Cerebellar cortex (tissue), 1 donor: ENCODE measurements around the gene MYOCOS.
"Not testable (repeated sequence)": the region's sequence is repeated elsewhere in the genome, so short reads cannot be mapped to it uniquely, and the experiment has no call there.

Experiments
- DNase-seq: peaks from one replicate; pipeline ENCODE4 v3.0.0-alpha.2; 2015; ENCODE audit warnings: low spot score

The MYOCOS gene

GRCh38 chr1:171625225-171625624 is 3.2 kb downstream of the MYOCOS start:
- no peak for DNase-seq

DNA sequence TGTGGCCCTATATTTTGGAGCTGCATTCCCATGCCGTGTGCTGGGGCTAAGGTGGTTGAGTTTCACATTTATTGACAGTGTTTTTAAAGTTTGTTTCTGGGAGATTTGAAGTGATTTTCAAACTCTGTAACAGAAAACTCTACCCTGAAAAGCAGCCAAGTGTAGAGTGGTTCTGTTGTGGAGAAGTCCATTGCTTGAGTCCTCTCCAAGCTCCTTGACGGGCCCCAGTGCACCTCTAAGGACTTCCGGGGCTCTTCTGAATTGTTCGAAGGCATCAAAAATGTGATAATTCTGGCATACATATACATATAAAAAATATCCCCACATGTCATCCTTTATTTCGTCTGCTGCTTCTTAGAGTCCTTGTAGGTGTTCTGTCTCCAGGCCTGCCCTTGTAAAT is 5.0 kb downstream of the MYOCOS start:
- DNase-seq: no peak

- DNase-seq: no peak
Observed at GRCh38 chr1:171628225-171628624, 6.2 kb downstream of the MYOCOS start.

- DNase-seq: peak; percentile 70
Observed at GRCh38 chr1:171635661-171636060, 13.6 kb downstream of the MYOCOS start.

- DNase-seq: no peak
Observed at GRCh38 chr1:171636141-171636540, 14.1 kb downstream of the MYOCOS start.

DNA sequence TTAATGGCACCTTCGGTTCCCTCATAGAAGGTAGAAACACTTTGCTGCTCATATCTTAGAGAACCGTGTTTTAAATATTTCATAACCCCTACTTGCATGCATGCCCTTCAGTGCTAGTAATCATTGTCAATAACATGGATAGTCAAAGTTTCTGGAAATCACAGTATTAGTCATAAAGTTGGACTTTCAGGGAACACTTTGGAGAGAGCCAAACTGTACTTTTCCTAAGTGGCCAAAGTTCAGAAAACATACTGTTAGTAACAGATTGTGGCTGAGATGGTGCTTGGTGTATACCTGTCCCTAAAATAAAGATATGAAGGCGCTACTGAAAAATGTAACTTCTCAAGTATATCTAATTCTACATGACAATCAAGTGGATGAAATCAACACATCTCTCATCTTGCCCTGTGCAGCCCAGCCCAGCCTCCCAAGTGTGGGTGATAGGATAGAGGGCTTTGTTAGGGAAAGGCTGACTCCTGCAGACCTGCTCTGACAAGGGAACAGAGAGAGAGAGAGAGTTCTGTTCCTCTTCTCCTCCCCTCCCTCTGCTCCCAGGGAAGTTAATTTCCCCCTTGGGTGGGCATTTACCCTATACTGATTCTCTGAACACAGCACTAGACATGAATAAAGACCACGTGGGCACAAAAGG is 16.0 kb downstream of the MYOCOS start:
- no peak for DNase-seq

GRCh38 chr1:171640225-171640624 is 18.2 kb downstream of the MYOCOS start:
- no peak for DNase-seq

GRCh38 chr1:171641076-171641864 is 19.2 kb downstream of the MYOCOS start:
- DNase-seq: no peak

DNA sequence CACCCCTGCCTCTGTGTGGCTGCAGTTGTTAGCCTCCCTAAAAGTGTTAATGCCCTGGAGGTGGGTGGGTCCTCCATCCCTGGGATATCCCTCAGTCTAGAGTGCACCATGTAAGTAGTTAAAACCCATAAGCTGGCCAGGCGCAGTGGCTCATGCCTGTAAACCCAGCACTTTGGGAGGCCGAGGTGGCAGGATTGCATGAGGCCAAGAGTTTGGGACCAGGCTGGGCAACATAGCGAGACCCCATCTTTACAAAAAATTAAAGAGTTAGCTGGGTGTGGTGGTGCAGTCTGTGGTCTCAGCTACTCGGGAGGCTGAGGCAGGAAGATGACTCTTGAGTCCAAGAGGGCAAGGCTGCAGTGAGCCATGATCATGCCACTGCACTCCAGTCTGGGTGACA is 20.2 kb downstream of the MYOCOS start:
- no peak for DNase-seq

GRCh38 chr1:171643156-171643555 is 21.1 kb downstream of the MYOCOS start:
- peak; percentile 90 for DNase-seq

DNA sequence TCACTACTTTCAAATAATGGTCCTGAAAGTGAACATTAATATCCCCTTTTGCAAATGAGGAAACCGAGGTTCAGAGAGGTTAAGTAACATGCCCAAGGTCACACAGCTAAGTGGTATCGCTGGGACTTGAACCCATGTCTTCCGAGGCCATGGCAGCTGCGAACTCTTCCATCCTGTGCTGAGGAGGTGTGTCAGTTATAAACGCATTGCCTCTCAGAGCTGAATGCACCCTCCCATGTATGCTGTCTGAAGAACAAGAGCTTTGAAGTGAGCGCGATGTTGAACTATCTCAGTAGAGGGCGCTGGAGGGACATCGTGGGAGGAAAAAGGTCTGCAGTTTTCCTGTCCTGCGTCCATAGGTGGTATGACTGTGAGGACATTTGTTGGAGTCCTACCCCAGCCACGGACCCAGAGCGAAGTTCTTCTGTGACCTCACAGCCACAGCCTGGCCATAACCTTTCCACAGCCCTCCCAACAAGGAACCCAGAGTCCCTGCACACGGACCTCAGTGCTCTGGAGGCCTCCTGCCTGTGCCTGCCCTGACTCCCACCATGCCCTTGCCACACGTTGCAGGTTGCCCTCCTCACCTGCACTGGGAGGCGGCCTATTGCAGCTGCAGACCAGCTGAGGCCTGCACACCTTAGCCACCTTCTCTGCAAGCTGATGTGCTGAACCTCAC is 22.9 kb downstream of the MYOCOS start:
- DNase-seq: peak; percentile 95

DNA sequence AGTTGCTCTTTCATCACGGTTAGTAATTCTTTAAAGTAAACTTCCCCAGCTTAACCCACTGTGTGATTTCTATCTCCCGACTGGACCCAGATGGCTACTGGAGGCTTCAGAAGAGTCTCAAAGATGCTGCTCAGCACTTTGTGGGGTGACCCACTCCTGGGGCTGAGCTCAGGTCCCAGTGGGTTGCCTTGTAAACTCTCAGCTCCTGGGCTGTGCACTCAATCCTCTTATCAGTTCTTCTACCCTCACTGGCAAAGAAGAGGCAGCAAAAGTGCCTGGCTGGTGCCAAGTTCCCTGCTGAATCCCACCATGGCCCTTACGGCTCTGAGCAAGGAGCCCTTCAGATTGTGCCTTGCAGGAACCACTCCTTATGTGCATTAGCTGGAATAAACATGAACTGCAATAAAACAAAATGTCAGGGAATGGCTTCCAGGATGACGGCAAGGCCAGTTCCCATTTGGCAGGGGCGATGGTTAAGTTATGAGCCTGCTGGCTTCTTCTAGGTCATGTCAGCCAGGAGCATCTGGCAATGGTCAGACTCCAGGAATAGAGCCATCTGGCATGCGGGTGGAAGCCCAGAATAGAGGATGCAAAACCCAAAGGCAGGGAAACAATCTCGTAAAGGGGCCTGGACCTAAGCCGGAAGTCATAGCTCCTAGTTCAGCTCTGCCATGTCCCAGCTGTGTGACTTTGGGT is 23.7 kb downstream of the MYOCOS start:
- peak; percentile 99 for DNase-seq

DNA sequence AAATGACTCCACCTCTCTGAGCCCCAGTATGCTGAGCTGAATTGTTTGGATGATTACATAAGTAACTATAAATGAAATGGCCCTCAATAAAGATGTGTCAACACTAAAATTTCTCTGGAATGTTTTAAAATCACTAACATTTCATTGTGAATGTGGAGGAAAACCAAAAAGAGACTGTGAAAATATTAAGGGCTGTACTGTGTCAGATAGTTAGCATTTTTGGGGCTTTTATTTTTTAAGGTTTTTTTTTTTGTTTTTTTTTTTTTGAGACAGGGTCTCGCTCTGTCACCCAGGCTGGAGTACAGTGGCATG is 24.2 kb downstream of the MYOCOS start:
- DNase-seq: no peak

DNA sequence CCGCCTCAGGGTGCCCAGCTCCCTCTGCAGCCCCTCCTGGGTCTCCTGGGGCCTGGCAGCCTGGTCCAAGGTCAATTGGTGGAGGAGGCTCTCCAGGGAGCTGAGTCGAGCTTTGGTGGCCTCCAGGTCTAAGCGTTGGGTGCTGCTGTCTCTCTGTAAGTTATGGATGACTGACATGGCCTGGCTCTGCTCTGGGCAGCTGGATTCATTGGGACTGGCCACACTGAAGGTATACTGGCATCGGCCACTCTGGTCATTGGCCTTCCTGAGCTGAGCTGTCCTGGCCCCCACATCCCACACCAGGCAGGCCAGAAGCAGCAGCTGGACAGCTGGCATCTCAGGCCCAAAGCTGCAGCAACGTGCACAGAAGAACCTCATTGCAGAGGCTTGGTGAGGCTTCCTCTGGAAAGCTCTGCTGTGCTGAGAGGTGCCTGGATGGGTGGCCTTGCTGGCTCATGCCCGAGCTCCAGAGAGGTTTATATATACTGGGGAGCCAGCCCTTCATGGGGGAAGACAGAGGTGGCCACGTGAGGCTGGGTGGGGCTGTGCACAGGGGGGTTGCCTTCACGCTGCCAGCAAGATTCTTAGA is 30.3 kb downstream of the MYOCOS start, which contains the start of gene MYOC:
Gene MYOC (minus strand): TSS at position 455 of the 589 bp plus-strand sequence. CDS start 77 bp downstream, at position 378.
- no peak for DNase-seq

DNA sequence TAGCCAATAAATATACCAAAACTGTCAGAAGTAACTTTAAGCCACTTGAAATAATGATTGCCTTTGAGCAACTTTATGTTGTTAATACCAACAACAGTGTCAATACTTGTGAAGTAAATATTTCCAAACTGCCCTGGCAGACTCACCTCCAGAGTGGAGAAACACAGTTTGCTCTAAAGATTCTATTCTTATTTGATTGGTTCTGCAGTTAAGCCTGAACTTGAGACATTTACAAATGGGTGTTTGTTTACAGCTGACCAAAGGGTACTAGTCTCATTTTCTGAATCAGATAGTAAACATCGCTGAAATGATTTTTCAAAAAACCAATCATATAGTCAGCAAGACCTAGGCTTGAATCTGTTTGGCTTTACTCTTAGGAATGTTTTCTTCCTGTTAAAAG is 31.8 kb downstream of the MYOCOS start:
- peak; percentile 36 for DNase-seq

GRCh38 chr1:171654201-171654941 is 32.3 kb downstream of the MYOCOS start:
- DNase-seq: peak; percentile 51

DNA sequence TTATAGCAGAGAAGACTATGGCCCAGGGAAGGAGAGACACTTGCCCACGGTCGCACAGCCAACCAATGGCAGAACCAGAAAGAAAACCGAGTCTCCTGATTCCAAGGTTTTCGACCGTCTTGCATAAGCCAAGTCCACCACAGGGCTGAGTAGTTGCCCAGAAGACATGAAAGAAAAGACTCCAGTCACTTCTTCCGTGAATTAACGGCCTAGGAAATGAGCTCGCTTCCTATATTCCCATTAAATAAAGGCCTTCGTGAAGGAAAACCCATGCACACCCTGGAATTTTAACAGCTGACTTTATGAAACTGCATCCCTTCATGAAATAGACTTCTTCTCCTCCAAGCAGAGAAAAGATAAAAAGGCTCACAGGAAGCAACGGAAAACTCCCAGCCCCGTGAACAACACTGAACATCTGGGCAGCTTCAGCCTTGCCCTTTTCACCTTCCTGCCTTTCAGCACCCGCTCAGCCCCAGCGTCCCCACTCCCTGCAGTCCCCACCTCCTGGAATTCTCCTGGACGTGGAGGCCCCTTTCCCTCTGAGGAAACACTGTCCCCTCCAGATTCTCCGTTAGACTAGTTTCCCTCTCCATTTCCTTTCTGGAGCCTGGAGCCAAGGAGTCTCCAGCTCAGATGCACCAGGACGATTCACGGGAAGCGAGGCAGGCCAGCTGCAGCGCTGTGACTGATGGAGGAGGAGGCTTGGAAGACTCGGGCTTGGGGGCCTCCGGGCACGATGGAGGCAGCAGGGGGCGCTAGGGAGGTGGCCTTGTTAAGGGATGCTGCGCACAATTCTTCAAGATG is 33.1 kb downstream of the MYOCOS start:
- peak; percentile 69 for DNase-seq

DNA sequence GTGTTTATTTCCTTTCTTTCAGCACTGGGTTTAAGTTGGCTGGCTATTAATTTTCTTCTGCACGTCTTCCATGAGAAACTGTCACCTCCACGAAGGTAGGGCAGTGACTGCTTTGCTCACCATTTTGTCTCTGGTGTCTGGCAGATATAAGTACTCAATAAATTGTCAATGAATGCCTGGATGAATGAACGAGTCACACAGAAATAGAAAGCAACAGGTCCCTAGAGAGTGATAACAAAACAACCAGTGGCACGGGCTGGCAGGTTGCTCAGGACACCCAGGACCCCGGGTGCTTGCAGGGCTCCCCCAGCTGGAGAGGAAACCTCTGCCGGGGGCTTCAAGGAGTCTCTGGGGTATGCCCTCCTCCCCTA is 33.7 kb downstream of the MYOCOS start:
- no peak for DNase-seq

DNA sequence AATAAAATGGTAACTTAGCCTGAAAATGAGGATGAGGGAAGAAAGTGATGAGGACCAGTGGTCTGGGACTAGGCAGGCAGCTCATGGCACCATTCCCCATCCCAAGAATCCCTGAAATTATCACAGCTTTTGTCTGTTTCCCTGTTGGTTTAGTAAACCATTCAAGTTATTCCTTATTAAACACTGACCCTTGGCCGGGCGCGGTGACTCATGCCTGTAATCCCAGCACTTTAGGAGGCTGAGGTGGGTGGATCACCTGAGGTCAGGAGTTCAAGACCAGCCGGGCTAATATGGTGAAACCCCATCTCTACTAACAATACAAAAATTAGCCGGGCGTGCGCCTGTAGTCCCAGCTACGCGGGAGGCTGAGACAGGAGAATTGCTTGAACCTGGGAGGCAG is 34.2 kb downstream of the MYOCOS start:
- not testable (repeated sequence) for DNase-seq

GRCh38 chr1:171661076-171661650 is 39.1 kb downstream of the MYOCOS start:
- DNase-seq: no peak
